ENCODE data around the gene EXOC8.

EXOC8 gene

DNA sequence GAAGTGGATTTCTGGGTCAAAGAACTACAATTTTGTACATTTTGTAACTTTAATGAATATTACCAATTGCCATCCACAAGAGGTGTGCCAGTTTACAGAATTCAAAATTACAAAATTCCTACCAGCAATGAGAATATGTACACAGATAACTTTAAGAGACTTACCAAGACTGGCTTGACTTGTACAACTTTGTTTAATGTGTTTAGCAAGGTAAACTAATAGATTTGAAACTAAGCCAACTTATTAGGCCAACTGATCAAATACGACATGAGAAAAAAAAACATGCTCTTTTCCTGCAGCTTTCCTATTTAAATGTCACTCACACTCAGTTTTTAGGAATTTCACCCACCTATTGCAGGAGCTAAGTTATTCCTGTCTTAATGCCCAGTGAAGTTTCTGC is 11.4 kb downstream of the EXOC8 start:
- FAIRE-seq, result no peak
- TF ChIP-seq POLR2AphosphoS5 (IDR thresholded peaks at IDR 0.05; ENCODE audit: low read depth, low read length) (no peak), POLR2A (IDR thresholded peaks at IDR 0.05; ENCODE audit: low read depth, low read length) (no peak), TAF1 (IDR thresholded peaks at IDR 0.05; ENCODE audit: borderline replicate concordance, low read depth, low read length) (no peak)
- DNase-seq (ENCODE audit: insufficient read length), result no peak

DNA sequence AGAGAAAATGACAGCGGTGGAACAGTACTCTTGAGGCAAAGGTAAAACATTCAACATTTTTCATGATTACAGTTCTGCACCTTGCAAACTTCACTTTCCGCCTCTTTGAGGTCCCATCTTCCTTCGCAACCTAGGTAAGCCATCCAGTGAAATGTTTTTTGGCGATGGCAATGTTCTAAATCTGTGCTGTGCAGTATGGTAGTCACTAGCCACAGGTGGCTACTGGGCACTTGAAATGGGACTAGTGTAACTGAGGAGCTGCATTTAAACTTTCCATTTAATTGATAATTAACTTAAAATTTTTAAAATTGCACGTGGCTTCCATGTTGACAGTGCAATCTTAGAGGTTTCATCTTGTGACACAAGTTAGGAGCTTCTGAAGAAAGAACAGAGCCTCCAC is 13.0 kb downstream of the EXOC8 start:
- TF ChIP-seq POLR2AphosphoS5 (IDR thresholded peaks at IDR 0.05; ENCODE audit: low read depth, low read length), result no peak
- TF ChIP-seq TAF1 (IDR thresholded peaks at IDR 0.05; ENCODE audit: borderline replicate concordance, low read depth, low read length), result no peak
- no peak for TF ChIP-seq POLR2A (IDR thresholded peaks at IDR 0.05; ENCODE audit: low read depth, low read length)
- DNase-seq (ENCODE audit: insufficient read length) (no peak), FAIRE-seq (no peak)

DNA sequence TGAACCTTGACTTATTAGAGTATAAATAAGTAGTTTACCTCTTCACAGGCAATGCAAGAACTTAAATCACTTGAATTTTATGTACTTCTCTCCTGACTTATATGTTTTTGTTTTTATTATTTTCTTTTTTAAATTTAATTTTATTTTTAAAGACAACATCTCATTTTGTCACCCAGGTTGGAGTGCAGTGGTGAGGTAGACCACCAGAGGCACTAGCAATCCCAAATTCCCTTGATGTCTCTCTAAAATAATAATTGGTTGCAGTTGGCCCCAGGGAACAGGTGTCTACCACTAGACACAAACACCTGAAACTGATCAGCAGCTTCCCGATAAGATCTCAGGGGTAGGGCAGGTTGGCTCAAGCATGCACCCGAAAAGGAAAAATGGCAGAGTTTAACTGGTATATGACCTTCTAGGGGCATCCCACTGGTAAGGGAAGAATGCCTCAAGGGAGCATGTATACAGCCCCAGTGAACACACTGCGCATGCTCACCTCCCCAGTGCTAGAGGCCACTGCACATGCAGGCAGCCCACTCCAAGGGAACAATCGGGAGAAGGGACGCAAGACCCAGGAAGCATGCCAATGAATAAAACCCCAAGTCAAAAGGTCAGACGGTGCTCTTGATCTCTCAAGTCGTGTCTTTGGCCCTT is 14.6 kb downstream of the EXOC8 start:
- DNase-seq (ENCODE audit: insufficient read length), result no peak
- no peak for FAIRE-seq
- TF ChIP-seq TAF1 (IDR thresholded peaks at IDR 0.05; ENCODE audit: borderline replicate concordance, low read depth, low read length) (no peak), POLR2A (IDR thresholded peaks at IDR 0.05; ENCODE audit: low read depth, low read length) (no peak), POLR2AphosphoS5 (IDR thresholded peaks at IDR 0.05; ENCODE audit: low read depth, low read length) (no peak)

DNA sequence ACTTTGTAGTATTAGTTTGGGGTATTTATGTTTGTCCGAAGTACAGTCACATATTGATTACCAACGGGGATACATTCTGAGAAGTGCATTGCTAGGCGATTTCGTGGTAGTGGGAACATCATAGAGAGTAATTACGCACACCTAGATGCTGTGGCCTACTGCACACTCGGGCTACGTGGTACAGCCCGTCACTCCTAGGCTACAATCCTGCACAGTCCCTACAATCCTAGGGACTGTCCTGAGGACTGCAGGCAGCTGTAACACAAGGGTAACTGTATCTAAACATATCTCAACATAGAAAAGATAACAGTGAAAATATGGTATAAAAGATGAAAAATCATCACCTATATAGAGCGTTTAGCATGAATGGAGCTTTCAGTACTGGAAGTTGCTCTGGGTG is 18.6 kb downstream of the EXOC8 start:
- TF ChIP-seq TAF1 (IDR thresholded peaks at IDR 0.05; ENCODE audit: borderline replicate concordance, low read depth, low read length) (no peak), POLR2A (IDR thresholded peaks at IDR 0.05; ENCODE audit: low read depth, low read length) (no peak), POLR2AphosphoS5 (IDR thresholded peaks at IDR 0.05; ENCODE audit: low read depth, low read length) (no peak)
- DNase-seq (ENCODE audit: insufficient read length) (no peak), FAIRE-seq (no peak)

DNA sequence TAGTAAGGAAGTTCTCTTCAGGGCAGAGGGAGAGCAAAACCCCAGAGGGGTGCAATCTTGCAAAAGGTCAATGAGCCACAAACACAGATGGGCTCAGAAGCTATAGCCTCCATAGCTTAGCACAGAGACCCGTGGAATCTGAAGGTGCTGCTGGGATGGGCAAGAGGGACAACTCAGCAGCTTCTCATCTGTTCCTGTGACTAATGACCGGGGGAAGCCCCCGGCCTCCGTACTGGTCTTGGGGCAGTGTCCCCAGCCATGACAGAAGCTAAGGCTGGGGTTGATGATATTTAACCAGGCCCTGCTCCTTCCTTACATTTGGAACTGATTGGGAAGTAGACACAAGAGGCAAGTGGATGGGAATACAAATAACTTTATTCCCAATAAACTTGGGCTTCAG is 19.1 kb downstream of the EXOC8 start:
- DNase-seq (ENCODE audit: insufficient read length) (no peak), FAIRE-seq (no peak)
- TF ChIP-seq POLR2AphosphoS5 (IDR thresholded peaks at IDR 0.05; ENCODE audit: low read depth, low read length), result no peak

DNA sequence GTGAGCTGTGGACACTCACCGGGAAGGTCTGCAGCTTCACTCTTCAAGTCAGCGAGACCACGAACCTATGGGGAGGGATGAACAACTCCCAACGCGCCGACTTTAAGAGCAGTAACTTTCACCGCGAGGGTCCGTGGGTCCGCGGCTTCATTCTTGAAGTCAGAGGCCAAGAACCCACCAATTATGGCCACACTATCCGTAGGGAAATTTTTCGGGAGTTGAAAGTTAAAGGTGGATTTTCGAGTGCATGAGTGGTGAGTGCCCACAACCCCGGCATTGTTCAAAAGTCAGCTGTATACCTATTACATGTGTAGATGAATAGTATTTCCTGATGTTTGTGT is 19.7 kb downstream of the EXOC8 start:
- FAIRE-seq, result no peak
- DNase-seq (ENCODE audit: insufficient read length), result no peak
- no peak for TF ChIP-seq POLR2AphosphoS5 (IDR thresholded peaks at IDR 0.05; ENCODE audit: low read depth, low read length)
- no peak for TF ChIP-seq TAF1 (IDR thresholded peaks at IDR 0.05; ENCODE audit: borderline replicate concordance, low read depth, low read length)
- no peak for TF ChIP-seq POLR2A (IDR thresholded peaks at IDR 0.05; ENCODE audit: low read depth, low read length)

DNA sequence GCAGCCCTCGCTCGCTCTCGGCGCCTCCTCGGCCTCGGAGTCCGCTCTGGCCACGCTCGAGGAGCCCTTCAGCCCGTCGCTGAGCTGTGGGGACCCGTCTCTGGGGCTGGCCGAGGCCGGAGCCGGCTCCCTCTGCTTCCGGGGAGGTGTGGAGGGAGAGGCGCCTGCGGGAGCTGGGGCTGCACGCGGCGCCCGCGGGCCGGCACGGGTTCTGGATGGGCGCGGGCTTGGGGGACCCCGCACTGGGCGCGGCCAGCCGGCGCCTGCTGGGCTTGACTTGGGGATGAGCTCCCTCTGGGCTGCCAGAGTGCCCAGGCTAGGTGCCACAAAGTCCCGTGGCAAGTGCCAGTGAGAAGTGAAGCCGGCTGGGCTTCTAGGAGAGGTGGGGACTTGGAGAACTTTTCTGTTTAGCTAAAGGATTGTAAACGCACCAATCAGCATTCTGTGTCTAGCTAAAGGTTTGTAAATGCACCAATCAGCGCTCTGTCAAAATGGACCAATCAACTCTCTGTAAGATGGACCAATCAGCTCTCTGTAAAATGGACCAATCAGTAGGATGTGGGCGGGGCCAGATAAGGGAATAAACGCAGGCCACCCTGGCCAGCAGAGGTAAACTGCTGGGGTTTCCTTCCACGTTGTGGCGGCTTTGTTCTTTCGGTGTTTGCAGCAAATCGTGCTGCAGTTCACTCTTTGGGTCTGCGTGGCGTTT is 20.2 kb downstream of the EXOC8 start:
- TF ChIP-seq TAF1 (IDR thresholded peaks at IDR 0.05; ENCODE audit: borderline replicate concordance, low read depth, low read length), result no peak
- no peak for TF ChIP-seq POLR2A (IDR thresholded peaks at IDR 0.05; ENCODE audit: low read depth, low read length)
- TF ChIP-seq POLR2AphosphoS5 (IDR thresholded peaks at IDR 0.05; ENCODE audit: low read depth, low read length), result no peak
- no peak for FAIRE-seq
- DNase-seq (ENCODE audit: insufficient read length), result no peak

DNA sequence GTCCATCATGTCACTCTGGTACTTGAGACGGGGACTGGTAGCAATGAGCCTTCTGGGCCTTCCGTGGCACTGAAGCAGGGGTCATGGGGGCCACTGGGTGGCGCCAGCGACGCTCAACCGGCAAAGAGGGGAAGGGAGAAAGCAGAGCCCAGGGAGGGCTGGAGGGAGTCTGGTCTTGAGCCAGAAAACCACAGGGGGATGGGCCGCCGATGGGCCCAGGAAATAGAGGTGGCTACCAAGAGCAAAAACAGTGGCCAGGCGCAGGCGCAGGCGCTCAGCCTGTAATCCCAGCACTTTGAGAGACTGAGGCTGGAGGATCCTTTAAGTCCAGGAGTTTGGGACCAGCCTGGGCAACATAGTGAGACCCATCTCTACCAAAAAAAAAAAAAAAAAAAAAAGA is 21.8 kb downstream of the EXOC8 start:
- no peak for TF ChIP-seq POLR2A (IDR thresholded peaks at IDR 0.05; ENCODE audit: low read depth, low read length)
- TF ChIP-seq POLR2AphosphoS5 (IDR thresholded peaks at IDR 0.05; ENCODE audit: low read depth, low read length), result no peak
- no peak for TF ChIP-seq TAF1 (IDR thresholded peaks at IDR 0.05; ENCODE audit: borderline replicate concordance, low read depth, low read length)
- FAIRE-seq, result peak; percentile 86
- DNase-seq (ENCODE audit: insufficient read length), result peak; percentile 16

DNA sequence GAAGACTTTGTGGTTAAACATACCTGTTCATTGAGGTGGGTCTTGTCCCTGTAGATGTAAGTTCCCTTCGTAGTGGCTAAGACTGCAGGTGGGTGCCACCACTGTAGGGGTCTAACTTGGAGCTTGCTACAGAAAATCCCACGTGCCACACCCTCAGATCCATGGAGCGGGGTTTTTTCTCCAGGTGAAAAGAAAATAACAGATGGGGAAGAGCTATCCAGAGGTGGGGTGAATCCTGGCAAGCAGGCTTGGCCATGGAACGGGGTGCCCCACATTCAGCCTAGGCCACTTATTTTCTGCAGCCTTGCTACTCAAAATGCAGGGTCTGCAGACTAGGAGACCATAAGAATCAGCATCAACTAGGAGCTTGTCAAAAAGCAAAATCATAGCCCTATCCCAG is 24.0 kb downstream of the EXOC8 start:
- no peak for TF ChIP-seq TAF1 (IDR thresholded peaks at IDR 0.05; ENCODE audit: borderline replicate concordance, low read depth, low read length)
- TF ChIP-seq POLR2A (IDR thresholded peaks at IDR 0.05; ENCODE audit: low read depth, low read length), result no peak
- DNase-seq (ENCODE audit: insufficient read length) (no peak), FAIRE-seq (no peak)

DNA sequence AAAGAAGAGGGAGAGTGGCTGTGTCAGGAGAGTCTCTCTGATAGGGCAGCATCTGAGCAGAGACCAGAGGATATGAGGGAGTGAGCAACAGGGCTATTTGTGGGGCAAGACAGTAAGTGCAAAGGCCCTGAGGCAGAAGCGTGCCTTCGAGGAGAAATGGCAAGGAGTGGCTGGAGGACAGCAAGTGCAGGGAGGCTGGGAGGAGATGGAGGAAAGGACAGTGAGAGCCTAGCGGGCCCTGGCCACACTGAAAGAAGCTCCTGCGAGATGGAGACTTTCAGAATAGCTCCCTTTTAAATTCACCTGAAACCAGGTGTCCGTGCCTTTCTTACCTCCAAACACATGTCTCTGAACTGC is 25.2 kb downstream of the EXOC8 start:
- TF ChIP-seq TAF1 (IDR thresholded peaks at IDR 0.05; ENCODE audit: borderline replicate concordance, low read depth, low read length) (no peak), POLR2A (IDR thresholded peaks at IDR 0.05; ENCODE audit: low read depth, low read length) (no peak), POLR2AphosphoS5 (IDR thresholded peaks at IDR 0.05; ENCODE audit: low read depth, low read length) (no peak)
- FAIRE-seq, result no peak
- no peak for DNase-seq (ENCODE audit: insufficient read length)

DNA sequence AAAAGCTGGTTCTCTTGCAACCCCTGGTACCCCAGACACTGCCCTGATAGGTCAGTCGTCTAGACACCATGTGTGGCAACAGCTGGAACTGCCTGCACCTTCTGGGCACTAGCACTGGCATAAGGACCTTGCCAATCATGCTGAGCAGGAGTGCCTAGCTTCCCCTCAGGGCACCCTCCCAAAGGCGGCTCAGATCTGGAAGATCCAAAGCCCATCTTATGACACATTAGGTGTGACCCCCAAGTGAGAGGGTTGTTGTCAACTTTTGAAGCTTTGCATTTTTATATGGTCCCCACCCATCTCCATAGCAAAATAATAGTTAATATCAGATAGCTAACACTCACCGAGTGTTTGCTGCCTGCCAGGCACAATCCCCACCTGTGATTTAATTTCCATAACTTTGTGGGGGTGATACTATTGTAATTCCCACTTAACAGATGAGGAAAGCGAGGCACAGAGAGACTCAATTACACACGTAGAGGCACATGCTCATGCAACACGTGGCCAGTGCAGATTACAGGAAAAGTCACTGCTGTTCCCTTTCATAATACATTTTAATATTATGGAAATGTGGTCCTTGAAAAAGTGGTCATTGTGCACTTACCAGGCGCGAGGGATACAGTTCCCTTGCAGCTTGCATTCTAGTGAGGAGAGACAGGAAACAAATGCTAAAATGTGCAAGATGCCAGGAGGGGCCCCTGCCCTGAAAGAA is 25.8 kb downstream of the EXOC8 start:
- FAIRE-seq (no peak), DNase-seq (ENCODE audit: insufficient read length) (no peak)
- no peak for TF ChIP-seq POLR2AphosphoS5 (IDR thresholded peaks at IDR 0.05; ENCODE audit: low read depth, low read length)
- TF ChIP-seq POLR2A (IDR thresholded peaks at IDR 0.05; ENCODE audit: low read depth, low read length), result no peak
- TF ChIP-seq TAF1 (IDR thresholded peaks at IDR 0.05; ENCODE audit: borderline replicate concordance, low read depth, low read length), result no peak

DNA sequence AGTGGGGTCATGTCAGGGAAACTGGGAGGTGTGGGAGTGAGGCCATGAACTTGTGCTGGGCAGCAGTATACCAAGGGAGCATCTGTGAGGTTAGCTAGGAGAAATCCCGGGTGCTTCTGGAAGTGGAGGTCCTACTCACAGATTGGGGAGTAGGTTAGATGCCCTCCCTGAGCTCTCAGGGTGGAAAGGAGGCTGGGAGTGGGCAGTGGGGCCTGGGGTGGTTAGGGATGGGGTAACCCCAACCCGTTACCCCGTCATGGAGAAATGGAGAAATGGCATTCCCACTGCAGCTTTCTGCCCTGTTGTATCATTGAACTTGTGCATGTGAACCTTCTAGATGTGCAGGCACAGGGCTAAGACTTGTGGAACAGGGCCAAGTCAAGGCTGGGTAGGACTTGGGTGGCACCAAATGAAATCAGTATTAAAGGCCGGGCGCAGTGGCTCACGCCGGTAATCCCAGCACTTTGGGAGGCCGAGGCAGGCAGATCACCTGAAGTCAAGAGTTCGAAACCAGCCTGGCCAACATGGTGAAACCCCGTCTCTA is 27.2 kb downstream of the EXOC8 start:
- TF ChIP-seq POLR2AphosphoS5 (IDR thresholded peaks at IDR 0.05; ENCODE audit: low read depth, low read length) (no peak), POLR2A (IDR thresholded peaks at IDR 0.05; ENCODE audit: low read depth, low read length) (no peak), TAF1 (IDR thresholded peaks at IDR 0.05; ENCODE audit: borderline replicate concordance, low read depth, low read length) (no peak)
- FAIRE-seq, result no peak

More for the DNA sequence above, 27.2 kb downstream of the EXOC8 start:
- DNase-seq (ENCODE audit: insufficient read length), result no peak
